ENCODE measurements around the gene PLBD1.

Gene PLBD1

GRCh38 chr12:14601692-14602478 lies 34.2 kb upstream of the PLBD1 start:
- H3K27ac ChIP-seq: no peak overlapping the region
- no peak overlapping the region for H3K9ac ChIP-seq
- no peaks in the 10 kb centered on the region for H3K79me2 ChIP-seq
- no peak overlapping the region for H2AFZ ChIP-seq
- H3K4me1 ChIP-seq: no peaks in the 10 kb centered on the region
- no peaks in the 10 kb centered on the region for H3K9me3 ChIP-seq (ENCODE audit: control insufficient read depth, low read length)
- no peak for TF ChIP-seq CTCF (IDR thresholded peaks at IDR 0.05)
- no peak overlapping the region for H3K4me2 ChIP-seq (ENCODE audit: low read length)
- no peaks in the 10 kb centered on the region for H3K27me3 ChIP-seq (ENCODE audit: control insufficient read depth, insufficient read depth, low read length)
- no peak overlapping the region for H3K4me3 ChIP-seq (ENCODE audit: low read depth, low read length)
- H3K36me3 ChIP-seq (ENCODE audit: control insufficient read depth, insufficient read depth, low read length): no peaks in the 10 kb centered on the region

- Histone ChIP-seq H3K9me3 (ENCODE audit: control insufficient read depth, low read length) (no peaks in the 10 kb centered on the region), H3K4me2 (ENCODE audit: low read length) (no peak overlapping the region), H3K27me3 (ENCODE audit: control insufficient read depth, insufficient read depth, low read length) (no peaks in the 10 kb centered on the region), H3K79me2 (no peaks in the 10 kb centered on the region), H3K9ac (no peak overlapping the region), H3K36me3 (ENCODE audit: control insufficient read depth, insufficient read depth, low read length) (no peaks in the 10 kb centered on the region), H2AFZ (no peak overlapping the region), H3K27ac (no peak overlapping the region), H3K4me1 (no peaks in the 10 kb centered on the region), H3K4me3 (ENCODE audit: low read depth, low read length) (no peak overlapping the region)
- TF ChIP-seq CTCF (IDR thresholded peaks at IDR 0.05): no peak
These were observed 29.8 kb upstream of the PLBD1 start for GRCh38 chr12:14597480-14597879.

GRCh38 chr12:14591719-14592118 lies 24.0 kb upstream of the PLBD1 start:
- Histone ChIP-seq H3K4me2 (ENCODE audit: low read length) (no peak overlapping the region), H3K4me1 (no peaks in the 10 kb centered on the region), H3K79me2 (no peaks in the 10 kb centered on the region), H3K36me3 (ENCODE audit: control insufficient read depth, insufficient read depth, low read length) (no peaks in the 10 kb centered on the region), H3K27me3 (ENCODE audit: control insufficient read depth, insufficient read depth, low read length) (no peaks in the 10 kb centered on the region), H3K27ac (no peak overlapping the region), H3K9me3 (ENCODE audit: control insufficient read depth, low read length) (no peaks in the 10 kb centered on the region), H3K4me3 (ENCODE audit: low read depth, low read length) (no peak overlapping the region), H3K9ac (no peak overlapping the region), H2AFZ (no peak overlapping the region)
- TF ChIP-seq CTCF (IDR thresholded peaks at IDR 0.05): no peak

GRCh38 chr12:14589169-14590004 lies 21.7 kb upstream of the PLBD1 start:
- Histone ChIP-seq H2AFZ (no peak overlapping the region), H3K4me1 (no peaks in the 10 kb centered on the region), H3K27me3 (ENCODE audit: control insufficient read depth, insufficient read depth, low read length) (no peaks in the 10 kb centered on the region), H3K4me3 (ENCODE audit: low read depth, low read length) (no peak overlapping the region), H3K36me3 (ENCODE audit: control insufficient read depth, insufficient read depth, low read length) (no peaks in the 10 kb centered on the region), H3K79me2 (no peaks in the 10 kb centered on the region), H3K4me2 (ENCODE audit: low read length) (no peak overlapping the region), H3K27ac (no peak overlapping the region), H3K9ac (no peak overlapping the region), H3K9me3 (ENCODE audit: control insufficient read depth, low read length) (no peaks in the 10 kb centered on the region)
- TF ChIP-seq CTCF (IDR thresholded peaks at IDR 0.05): no peak

All from parathyroid adenoma (tissue), 2 donors.